ENCODE data around the gene RNF19B.
"Not testable (repeated sequence)": the region's sequence is repeated elsewhere in the genome, so short reads cannot be mapped to it uniquely, and the experiment has no call there.

RNF19B gene

GRCh38 chr1:32931760-32932159, 32.8 kb downstream of the RNF19B start:
- no peak for DNase-seq (ENCODE audit: low read depth in 3 of 3)

DNA sequence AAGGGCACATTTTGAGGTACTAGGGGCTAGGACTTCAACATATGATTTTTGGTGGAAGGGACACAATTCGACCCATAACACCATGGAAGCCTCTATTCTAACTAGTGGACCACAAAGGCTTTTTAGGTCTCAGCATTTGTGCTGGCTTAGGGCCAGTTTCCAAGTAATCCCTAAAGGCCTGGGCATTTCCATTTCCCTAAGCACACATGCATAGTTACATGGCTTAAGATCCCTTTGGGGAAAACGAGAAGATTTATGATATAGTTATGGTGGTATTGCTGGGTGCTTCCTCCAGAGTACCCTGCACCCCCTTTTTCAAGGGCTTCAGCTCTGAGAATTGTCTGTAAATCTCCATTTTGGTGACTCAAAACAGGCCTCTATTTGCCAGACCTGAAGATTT, 35.2 kb downstream of the RNF19B start:
- DNase-seq (ENCODE audit: low read depth in 3 of 3), result no peak

DNA sequence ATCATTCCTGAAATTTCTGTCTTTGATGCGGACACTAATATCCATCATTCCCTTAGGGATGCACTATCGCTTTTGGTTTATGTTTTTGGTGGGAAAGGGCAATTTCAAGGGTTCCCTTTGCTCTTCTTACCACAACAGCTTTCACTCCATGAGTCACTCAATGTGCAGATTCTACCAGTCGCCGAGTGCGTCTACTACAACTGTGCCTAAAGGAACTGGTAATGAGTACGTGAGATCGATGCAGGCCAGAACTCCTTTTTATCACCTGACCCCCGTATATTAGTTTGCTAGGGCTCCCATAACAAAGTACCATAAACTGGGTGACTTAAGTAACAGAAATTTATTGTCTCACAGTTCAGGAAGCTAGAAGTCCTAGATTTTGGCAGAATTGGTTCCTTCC, 35.9 kb downstream of the RNF19B start:
- DNase-seq (ENCODE audit: low read depth in 3 of 3), result no peak

DNA sequence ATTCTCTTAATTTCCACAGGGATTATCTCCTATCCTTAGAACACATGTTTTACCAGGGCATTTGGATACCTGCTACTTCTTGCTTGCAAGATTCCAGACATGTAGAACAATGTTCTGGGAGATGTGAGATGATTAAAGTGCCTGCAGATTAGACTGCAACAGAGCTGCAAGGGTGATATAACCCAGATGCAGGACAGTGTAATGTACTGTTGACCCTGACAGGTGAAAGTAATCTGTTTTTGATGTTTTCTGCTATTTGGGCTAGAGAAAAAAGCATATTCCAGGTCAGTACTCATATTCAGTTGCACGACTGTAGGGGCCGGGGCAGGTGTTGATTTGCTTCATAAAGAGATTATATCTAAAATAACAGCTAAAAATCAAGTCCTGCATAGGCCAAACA, 36.3 kb downstream of the RNF19B start:
- DNase-seq (ENCODE audit: low read depth in 3 of 3), result no peak

- no peak for DNase-seq (ENCODE audit: low read depth in 3 of 3)
Measured at GRCh38 chr1:32927441-32927840, 37.2 kb downstream of the RNF19B start.

GRCh38 chr1:32926562-32926961, 38.0 kb downstream of the RNF19B start:
- DNase-seq (ENCODE audit: low read depth in 3 of 3), result no peak

DNA sequence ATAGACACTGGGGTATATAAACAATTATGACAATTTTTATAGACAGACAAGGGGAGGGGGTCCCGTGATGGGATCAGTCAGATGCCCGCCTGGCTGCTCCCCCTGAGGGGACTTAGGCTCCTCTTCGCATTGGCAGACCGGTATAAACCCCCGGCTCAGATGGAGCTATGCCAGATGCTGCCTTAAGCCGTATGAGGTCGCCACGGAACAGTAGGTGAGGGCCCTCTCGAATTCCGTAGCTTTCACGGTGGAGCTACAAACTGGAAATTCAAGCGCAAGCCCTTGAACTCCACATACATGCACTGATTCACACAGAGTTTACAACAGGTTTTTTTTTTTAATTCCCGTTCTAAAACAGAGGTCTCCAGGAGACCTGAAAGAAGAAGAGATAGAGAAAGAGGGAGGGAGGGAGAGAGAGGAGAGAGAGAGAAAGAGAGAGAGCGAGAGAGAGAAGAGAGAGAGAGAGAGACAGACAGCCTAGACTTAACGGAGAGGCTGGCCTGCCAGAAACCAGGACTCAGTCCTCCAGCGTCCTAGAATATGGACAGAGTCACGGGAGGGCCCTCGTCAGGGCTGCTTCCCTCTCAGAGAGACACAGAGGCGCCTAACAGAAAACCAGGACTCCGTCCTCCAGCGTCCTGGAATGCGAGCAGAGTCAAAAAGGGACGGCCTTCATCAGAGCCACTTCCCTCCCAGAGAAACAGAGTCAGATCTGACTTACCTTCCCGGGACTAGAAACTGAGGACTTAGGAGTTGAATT, 39.0 kb downstream of the RNF19B start:
- no peak for DNase-seq (ENCODE audit: low read depth in 3 of 3)

- DNase-seq (ENCODE audit: low read depth in 3 of 3), result no peak
Measured at GRCh38 chr1:32924881-32925344, 39.7 kb downstream of the RNF19B start.

- no peak for DNase-seq (ENCODE audit: low read depth in 3 of 3)
Measured at GRCh38 chr1:32920833-32921232, 43.8 kb downstream of the RNF19B start.

- DNase-seq (ENCODE audit: low read depth in 3 of 3), result no peak
Measured at GRCh38 chr1:32919811-32920733, 44.5 kb downstream of the RNF19B start.

- DNase-seq (ENCODE audit: low read depth in 3 of 3), result no peak
Measured at GRCh38 chr1:32918179-32918578, 46.4 kb downstream of the RNF19B start.

- no peak for DNase-seq (ENCODE audit: low read depth in 3 of 3)
Measured at GRCh38 chr1:32917521-32917920, 47.1 kb downstream of the RNF19B start.

GRCh38 chr1:32915766-32916706, 48.6 kb downstream of the RNF19B start:
- DNase-seq (ENCODE audit: low read depth in 3 of 3), result no peak

DNA sequence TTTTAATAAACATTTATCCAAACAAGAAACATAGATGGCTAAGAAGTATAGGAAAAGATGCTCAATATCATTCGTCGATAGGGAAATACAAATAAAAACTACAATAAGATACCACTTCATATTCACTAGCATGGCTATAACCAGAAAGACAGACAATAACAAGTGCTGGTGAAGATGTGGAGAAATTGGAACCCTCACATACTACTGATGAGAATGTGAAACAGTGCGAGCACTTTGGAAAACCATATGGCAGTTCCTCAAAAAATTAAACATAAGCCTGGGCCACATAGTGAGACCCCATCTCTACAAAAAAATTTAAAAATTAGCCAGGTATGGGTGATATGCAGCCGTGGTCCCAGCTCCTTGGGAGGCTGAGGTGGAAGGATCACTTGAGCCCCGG, 54.3 kb downstream of the RNF19B start:
- no peak for DNase-seq (ENCODE audit: low read depth in 3 of 3)

- no peak for DNase-seq (ENCODE audit: low read depth in 3 of 3)
Measured at GRCh38 chr1:32907435-32907834, 57.2 kb downstream of the RNF19B start.

DNA sequence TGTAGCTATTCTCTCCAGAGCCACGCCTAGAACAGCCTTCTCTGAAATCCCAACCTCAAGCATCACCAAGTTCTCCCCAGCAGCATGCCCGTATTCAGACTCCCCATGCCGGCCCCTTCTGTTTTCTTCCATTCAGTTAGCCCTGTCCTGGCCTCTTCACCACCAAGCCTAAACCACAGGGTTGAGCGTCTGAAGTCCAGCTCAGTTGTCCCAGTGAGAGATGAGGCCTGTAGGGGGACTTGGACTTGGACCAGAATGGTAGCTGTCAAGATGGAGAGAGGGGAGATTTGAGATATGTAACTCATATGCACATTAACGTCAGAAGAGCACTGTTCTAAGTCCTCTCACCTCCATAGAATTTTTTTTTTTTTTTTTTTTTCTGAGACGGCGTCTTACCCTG, 58.0 kb downstream of the RNF19B start:
- no peak for DNase-seq (ENCODE audit: low read depth in 3 of 3)

GRCh38 chr1:32905588-32905987, 59.0 kb downstream of the RNF19B start:
- DNase-seq (ENCODE audit: low read depth in 3 of 3), result not testable (repeated sequence)

GRCh38 chr1:32904797-32905196, 59.8 kb downstream of the RNF19B start:
- no peak for DNase-seq (ENCODE audit: low read depth in 3 of 3)

DNA sequence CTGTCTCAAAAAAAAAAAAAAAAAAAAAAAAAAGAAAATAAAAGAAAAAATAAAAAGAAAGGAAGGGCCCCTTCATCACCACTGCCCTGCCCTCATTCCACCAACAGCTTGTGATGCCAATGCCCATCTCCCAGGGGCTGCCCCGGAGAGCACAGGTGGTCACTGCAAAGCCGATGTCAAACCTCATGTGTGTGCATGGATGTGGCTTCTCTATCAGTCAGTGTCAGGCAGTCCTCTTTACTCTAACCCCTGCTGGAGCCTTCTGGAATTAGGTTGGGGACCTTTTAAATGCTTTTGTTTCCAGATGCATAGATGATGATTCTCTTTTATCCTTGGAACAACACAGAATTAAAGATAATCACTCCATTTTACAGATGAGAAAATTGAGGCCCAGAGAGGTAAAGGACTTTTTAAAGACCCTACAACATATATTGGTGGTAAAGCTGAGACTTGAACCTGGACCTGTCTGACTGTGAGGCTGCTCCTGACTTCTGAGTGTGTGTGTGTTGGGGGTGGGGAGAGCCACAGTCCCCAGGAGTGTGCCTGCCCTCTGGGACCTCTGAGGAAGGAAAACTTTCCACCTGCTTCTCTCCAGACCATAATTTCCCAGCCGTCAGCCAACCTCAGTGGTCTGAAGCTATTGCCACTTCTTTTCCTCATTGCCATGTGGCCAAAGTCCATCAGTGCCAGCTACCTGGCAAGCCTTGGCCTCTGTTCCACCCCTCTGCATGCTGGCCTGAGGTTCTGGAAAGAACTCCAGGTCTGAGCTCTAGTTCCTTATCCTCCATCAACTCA, 60.4 kb downstream of the RNF19B start:
- DNase-seq (ENCODE audit: low read depth in 3 of 3), result no peak

- no peak for DNase-seq (ENCODE audit: low read depth in 3 of 3)
Measured at GRCh38 chr1:32902535-32902920, 62.1 kb downstream of the RNF19B start.
